22Rv1 (cell line): ENCODE data around the gene GMPPA.

Experiments
- ZFX ChIP-seq: fragments of 450-650 bp; IDR thresholded peaks from 2 replicates; pipeline ENCODE4 v1.6.1; 2017; ENCODE audit warnings: antibody characterized with exemption, borderline replicate concordance
- TF ChIP-seq, protein P1 (sequence below): fragments of 450-650 bp; IDR thresholded peaks from 2 replicates; pipeline ENCODE4 v1.5.1; 2017; ENCODE audit warnings: mild to moderate bottlenecking

DNA sequence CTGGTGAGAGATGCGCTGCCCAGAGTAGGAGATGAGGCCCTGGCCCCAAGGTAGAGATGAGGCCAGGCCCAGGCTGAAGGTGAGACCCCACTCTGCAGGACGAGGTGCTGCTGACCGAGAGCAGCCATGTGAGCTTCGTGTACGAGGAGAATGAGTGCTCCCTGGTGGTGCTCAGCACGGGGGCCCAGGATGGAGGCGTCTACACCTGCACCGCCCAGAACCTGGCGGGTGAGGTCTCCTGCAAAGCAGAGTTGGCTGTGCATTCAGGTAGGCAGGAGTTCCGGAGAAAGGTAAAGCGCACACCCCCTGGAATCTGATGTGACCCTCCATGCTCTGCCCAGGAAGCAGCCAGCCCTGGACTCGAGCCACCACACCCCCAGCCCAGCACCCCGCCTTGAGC is 21.5 kb upstream of the GMPPA start:
- TF ChIP-seq, protein P1, sequence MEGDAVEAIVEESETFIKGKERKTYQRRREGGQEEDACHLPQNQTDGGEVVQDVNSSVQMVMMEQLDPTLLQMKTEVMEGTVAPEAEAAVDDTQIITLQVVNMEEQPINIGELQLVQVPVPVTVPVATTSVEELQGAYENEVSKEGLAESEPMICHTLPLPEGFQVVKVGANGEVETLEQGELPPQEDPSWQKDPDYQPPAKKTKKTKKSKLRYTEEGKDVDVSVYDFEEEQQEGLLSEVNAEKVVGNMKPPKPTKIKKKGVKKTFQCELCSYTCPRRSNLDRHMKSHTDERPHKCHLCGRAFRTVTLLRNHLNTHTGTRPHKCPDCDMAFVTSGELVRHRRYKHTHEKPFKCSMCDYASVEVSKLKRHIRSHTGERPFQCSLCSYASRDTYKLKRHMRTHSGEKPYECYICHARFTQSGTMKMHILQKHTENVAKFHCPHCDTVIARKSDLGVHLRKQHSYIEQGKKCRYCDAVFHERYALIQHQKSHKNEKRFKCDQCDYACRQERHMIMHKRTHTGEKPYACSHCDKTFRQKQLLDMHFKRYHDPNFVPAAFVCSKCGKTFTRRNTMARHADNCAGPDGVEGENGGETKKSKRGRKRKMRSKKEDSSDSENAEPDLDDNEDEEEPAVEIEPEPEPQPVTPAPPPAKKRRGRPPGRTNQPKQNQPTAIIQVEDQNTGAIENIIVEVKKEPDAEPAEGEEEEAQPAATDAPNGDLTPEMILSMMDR: no peak
- no peak for TF ChIP-seq ZFX
